ENCODE data around the gene LAG3. TPM values are rescaled to one million over a fixed set of nuclear protein-coding genes. Genes with fewer than 3 reads are reported as not detected.

Gene LAG3
- total RNA-seq, 1 experiment from 2014 or later: 1.9 TPM

- BruUV-seq (replicated peaks): no TSS peak
- Mint-ChIP-seq H3K9me3 (ENCODE audit: unreplicated experiment) (no peaks in the 10 kb centered on the region), H3K27ac (ENCODE audit: unreplicated experiment) (no peak overlapping the region), H3K4me1 (ENCODE audit: low read depth, unreplicated experiment) (peaks cover under 1% of the 10 kb centered on the region), H3K36me3 (ENCODE audit: insufficient read depth, unreplicated experiment) (no peaks in the 10 kb centered on the region), H3K27me3 (ENCODE audit: insufficient read depth, unreplicated experiment) (no peaks in the 10 kb centered on the region), H3K4me3 (ENCODE audit: unreplicated experiment) (no peak overlapping the region)
- H3K27me3 ChIP-seq (replicated peaks; ENCODE audit: control insufficient read depth, insufficient read depth, low read length): no peaks in the 10 kb centered on the region
- H3K4me3 ChIP-seq (ENCODE audit: low read depth, low read length): no peak overlapping the region
- H3K9me3 ChIP-seq: no peaks in the 10 kb centered on the region
- intact Hi-C loops (cut with micrococcal nuclease; ENCODE audit: unreplicated experiment): no loop called here
- no peaks in the 10 kb centered on the region for H3K36me3 ChIP-seq (ENCODE audit: control insufficient read depth, insufficient read depth, low read length)
- no peak for DNase-seq
- ChIA-PET CTCF (interaction anchor here (1.0 kb wide), 1 partner anchor 324 kb away, joined by 3 read pairs; the partner anchor contains the start of gene C1RL), POLR2A (no interaction called here)
- peaks cover 3% of the 10 kb centered on the region; the same call in 1 of the 2 replicates for H3K4me1 ChIP-seq
- TF ChIP-seq CTCF (IDR thresholded peaks at IDR 0.05; ENCODE audit: insufficient read depth in 1 of 2, low read depth in 1 of 2, low read length in 1 of 2, severe bottlenecking in 1 of 2, unreplicated experiment in 1 of 2): no peak
Measured at GRCh38 chr12:6784761-6785160, 12.4 kb downstream of the LAG3 start.

GRCh38 chr12:6786416-6787094, 14.2 kb downstream of the LAG3 start:
- H3K36me3 Mint-ChIP-seq (ENCODE audit: insufficient read depth, unreplicated experiment): no peaks in the 10 kb centered on the region
- no peak overlapping the region for H3K27ac Mint-ChIP-seq (ENCODE audit: unreplicated experiment)
- intact Hi-C loops (cut with micrococcal nuclease; ENCODE audit: unreplicated experiment): no loop called here
- TF ChIP-seq CTCF (IDR thresholded peaks at IDR 0.05; ENCODE audit: insufficient read depth in 1 of 2, low read depth in 1 of 2, low read length in 1 of 2, severe bottlenecking in 1 of 2, unreplicated experiment in 1 of 2): no peak
- ChIA-PET POLR2A (no interaction called here), CTCF (no interaction called here)
- Histone ChIP-seq H3K9me3 (no peaks in the 10 kb centered on the region), H3K4me1 (no peaks in the 10 kb centered on the region), H3K4me3 (ENCODE audit: low read depth, low read length) (no peak overlapping the region), H3K27me3 (replicated peaks; ENCODE audit: control insufficient read depth, insufficient read depth, low read length) (no peaks in the 10 kb centered on the region), H3K36me3 (ENCODE audit: control insufficient read depth, insufficient read depth, low read length) (no peaks in the 10 kb centered on the region)
- DNase-seq: no peak
- no peaks in the 10 kb centered on the region for H3K9me3 Mint-ChIP-seq (ENCODE audit: unreplicated experiment)
- no peaks in the 10 kb centered on the region for H3K27me3 Mint-ChIP-seq (ENCODE audit: insufficient read depth, unreplicated experiment)
- H3K4me3 Mint-ChIP-seq (ENCODE audit: unreplicated experiment): no peak overlapping the region
- BruUV-seq (replicated peaks): no TSS peak
- H3K4me1 Mint-ChIP-seq (ENCODE audit: low read depth, unreplicated experiment): no peaks in the 10 kb centered on the region

- ChIA-PET CTCF (no interaction called here), POLR2A (no interaction called here)
- no peaks in the 10 kb centered on the region for H3K27me3 Mint-ChIP-seq (ENCODE audit: insufficient read depth, unreplicated experiment)
- BruUV-seq (replicated peaks): no TSS peak
- no peaks in the 10 kb centered on the region for H3K9me3 ChIP-seq
- H3K27me3 ChIP-seq (replicated peaks; ENCODE audit: control insufficient read depth, insufficient read depth, low read length): no peaks in the 10 kb centered on the region
- no peak for TF ChIP-seq CTCF (IDR thresholded peaks at IDR 0.05; ENCODE audit: insufficient read depth in 1 of 2, low read depth in 1 of 2, low read length in 1 of 2, severe bottlenecking in 1 of 2, unreplicated experiment in 1 of 2)
- intact Hi-C loops (cut with micrococcal nuclease; ENCODE audit: unreplicated experiment): no loop called here
- H3K4me1 Mint-ChIP-seq (ENCODE audit: low read depth, unreplicated experiment): no peaks in the 10 kb centered on the region
- no peaks in the 10 kb centered on the region for H3K36me3 Mint-ChIP-seq (ENCODE audit: insufficient read depth, unreplicated experiment)
- H3K4me3 ChIP-seq (ENCODE audit: low read depth, low read length): no peak overlapping the region
- H3K4me1 ChIP-seq: no peaks in the 10 kb centered on the region
- no peak overlapping the region for H3K27ac Mint-ChIP-seq (ENCODE audit: unreplicated experiment)
- no peaks in the 10 kb centered on the region for H3K9me3 Mint-ChIP-seq (ENCODE audit: unreplicated experiment)
- no peak for DNase-seq
- H3K36me3 ChIP-seq (ENCODE audit: control insufficient read depth, insufficient read depth, low read length): no peaks in the 10 kb centered on the region
- no peak overlapping the region for H3K4me3 Mint-ChIP-seq (ENCODE audit: unreplicated experiment)
Measured at GRCh38 chr12:6787309-6787708, 15.0 kb downstream of the LAG3 start.
